GM20000 (cell line): ENCODE results near the gene APH1A.

Experiments used
- DNase-seq: peaks from one replicate; pipeline ENCODE4 v3.0.0; 2012; ENCODE audit warnings: low spot score
- TF ChIP-seq, protein P1 (sequence below): IDR thresholded peaks from 2 replicates; pipeline ENCODE4 v1.5.1; 2012; ENCODE audit warnings: mild to moderate bottlenecking, control low read depth; ENCODE audit errors: extremely low read depth, missing control alignments

The APH1A gene

DNA sequence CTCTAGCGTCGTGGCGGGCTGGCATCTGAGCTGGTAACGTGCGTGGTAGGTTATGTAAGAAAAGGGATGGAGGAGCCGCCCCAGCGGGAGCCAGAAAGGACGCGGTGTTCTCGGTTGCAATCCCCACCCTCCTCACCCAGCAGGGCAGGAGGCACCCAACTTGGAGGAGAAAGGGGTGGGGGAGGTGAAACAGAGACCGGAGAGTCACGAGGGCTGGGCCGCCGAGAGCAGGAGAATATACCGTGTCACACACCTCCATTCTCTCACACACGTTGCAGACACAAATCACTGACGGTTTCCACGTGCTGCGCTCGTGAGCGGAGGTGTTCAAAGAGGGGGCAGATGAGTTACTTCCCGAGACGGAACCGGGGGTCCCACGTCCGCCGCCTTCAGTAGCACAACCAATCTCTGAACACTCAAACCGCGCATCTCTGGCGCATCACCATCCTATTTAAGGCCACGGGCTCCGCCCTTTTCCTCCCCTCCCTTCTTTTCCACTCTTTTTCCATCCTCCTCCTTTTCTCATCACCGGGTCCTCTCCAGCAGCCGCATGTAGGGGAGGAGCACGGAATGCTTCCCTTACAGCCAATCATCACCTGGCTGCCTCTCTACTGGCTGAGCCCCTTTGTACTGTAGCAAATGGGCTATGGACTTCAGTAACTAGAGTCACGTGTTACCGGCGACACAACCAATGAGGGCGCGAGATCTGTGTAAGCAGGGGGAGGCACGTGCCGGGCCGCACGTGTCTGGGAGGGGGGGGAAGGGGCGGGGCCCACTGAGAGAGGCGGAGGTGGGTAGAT, 13.1 kb upstream of the APH1A start, which contains the start of gene CIART:
Gene CIART, plus strand, starts transcription at position 797 of the 800 bp plus-strand sequence. CDS start 714 bp downstream, outside the sequence.
- peak; percentile 72 for DNase-seq
- TF ChIP-seq, protein P1, sequence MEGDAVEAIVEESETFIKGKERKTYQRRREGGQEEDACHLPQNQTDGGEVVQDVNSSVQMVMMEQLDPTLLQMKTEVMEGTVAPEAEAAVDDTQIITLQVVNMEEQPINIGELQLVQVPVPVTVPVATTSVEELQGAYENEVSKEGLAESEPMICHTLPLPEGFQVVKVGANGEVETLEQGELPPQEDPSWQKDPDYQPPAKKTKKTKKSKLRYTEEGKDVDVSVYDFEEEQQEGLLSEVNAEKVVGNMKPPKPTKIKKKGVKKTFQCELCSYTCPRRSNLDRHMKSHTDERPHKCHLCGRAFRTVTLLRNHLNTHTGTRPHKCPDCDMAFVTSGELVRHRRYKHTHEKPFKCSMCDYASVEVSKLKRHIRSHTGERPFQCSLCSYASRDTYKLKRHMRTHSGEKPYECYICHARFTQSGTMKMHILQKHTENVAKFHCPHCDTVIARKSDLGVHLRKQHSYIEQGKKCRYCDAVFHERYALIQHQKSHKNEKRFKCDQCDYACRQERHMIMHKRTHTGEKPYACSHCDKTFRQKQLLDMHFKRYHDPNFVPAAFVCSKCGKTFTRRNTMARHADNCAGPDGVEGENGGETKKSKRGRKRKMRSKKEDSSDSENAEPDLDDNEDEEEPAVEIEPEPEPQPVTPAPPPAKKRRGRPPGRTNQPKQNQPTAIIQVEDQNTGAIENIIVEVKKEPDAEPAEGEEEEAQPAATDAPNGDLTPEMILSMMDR, result no peak

- DNase-seq, result peak; percentile 50
- TF ChIP-seq, protein P1, result peak; percentile 27
Measured at GRCh38 chr1:150281221-150281757, 12.5 kb upstream of the APH1A start.

DNA sequence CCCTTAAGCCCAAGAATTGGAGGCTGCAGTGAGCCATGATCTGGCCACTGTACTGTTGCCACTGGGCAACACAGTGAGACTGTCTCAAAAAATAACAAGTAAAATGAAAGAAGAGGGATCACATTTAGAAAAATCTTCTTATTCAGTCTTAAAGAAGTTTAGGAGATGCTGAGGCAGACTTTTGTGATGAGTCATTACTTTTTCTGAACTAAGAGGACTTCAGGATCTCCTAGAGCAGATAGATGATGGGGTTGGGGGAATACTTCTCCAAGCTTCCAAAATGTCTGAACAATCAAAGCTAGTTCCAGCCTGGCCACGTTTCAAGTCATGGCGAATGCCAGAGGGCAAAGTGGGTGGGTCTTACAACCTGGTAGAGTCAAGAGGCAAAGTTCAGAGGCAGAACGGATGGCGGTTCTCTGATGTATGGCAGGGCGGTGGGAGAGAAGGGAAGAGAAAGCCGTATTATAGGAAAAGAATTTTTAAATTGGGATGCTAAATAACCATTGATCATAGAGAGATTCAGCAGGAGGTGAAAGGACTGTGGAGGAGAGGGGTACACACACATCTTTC, 11.4 kb upstream of the APH1A start:
- DNase-seq, result no peak
- TF ChIP-seq, protein P1, result no peak

DNA sequence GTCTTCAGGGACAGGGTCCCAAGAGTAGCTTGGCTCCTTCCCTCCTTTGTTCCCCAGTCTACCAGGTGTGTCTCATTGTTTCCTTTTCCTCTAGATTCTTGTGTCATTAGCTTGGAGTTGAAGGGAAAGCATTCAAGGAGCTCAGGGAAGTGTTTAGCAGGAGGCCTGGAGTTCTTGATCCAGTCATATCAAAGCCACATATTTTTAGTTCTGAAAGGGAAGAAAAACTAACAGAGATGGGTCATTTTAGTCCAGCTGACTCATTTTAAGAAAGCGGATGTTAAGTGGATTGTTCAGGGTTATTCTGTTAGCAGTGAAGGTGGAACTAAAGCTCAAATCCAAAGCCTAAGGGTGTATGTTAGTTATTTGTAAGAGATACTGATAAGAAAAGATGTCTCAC, 4.5 kb upstream of the APH1A start:
- no peak for DNase-seq
- TF ChIP-seq, protein P1, result no peak

DNA sequence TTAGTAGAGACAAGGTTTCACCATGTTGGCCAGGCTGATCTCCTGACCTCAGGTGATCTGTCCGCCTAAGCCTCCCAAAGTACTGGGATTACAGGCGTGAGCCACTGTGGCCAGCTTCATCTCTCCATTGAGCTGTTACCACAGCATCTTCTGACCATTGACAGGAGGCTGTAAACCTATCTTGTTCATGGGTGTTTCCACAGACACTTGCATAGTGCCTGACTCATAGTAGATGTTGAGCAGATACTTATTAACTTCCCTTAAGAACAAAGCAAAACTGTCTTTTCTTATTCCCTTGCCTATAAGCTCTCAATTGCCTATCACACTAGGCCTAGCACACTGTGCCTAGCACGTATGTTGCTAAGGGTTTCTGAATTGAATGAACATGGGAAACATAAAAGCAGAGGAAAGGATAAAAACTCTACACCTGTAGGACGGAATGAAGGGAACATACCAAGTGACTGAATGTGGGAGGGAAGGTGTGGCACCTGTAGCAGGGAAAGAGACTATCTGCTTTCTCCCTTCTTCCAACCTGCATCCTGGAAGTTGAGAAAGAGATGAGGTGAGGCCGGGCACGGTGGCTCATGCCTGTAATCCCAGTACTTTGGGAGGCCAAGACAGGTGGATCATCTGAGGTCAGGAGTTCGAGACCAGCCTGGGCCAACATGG, 2.6 kb upstream of the APH1A start:
- no peak for DNase-seq
- TF ChIP-seq, protein P1, result no peak

GRCh38 chr1:150269451-150269850, 635 bp upstream of the APH1A start:
- TF ChIP-seq, protein P1, result no peak
- DNase-seq, result no peak

DNA sequence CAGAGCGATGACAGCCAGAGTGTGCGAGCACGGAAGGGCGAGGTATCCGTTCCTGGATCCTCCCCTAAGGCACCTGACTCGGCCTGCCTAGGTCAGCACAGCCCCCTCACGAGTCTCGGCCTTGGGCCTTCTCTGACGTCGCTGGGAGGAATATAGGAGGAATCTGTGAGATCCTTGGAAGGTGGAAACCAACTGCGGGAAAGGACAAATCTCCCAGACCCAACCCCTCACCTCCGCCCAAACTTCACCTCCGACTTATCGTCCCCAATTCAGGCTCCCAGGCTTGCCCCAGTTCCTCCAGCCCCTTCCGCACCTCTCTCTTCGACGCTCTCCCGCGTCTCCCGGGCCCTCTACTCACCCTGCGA, 494 bp downstream of the APH1A start:
- no peak for DNase-seq
- TF ChIP-seq, protein P1, result no peak
